ENCODE data around the gene TSSK6.

The TSSK6 gene

DNA sequence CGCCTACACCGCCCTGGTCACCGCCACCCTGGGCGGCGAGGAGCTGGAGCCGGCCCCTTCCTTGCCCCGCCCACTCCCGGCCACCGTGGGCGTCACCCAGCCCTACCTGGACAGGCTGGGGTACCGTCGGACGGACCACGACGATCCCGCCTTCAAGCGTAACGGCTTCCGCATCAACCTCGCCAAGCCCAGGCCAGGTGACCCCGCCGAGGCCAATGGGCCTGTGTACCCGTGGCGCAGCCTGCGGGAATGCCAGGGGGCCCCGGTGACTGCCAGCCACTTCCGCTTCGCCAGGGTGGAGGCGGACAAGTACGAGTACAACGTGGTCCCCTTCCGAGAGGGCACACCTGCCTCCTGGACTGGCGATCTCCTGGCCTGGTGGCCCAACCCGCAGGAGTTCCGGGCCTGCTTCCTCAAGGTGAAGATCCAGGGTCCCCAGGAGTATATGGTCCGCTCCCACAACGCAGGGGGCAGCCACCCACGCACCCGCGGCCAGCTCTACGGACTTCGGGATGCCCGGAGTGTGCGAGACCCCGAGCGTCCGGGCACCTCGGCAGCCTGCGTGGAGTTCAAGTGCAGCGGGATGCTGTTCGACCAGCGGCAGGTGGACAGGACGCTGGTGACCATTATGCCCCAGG is 29.7 kb upstream of the TSSK6 start:
- no peaks in the 10 kb centered on the region for H3K36me3 ChIP-seq (ENCODE audit: control insufficient read depth in 2 of 2, insufficient read depth in 2 of 2, low read length in 2 of 2)
- H3K27ac ChIP-seq (ENCODE audit: low read depth in 2 of 2, low read length in 2 of 2), result no peak overlapping the region
- no peak overlapping the region for H3K4me3 ChIP-seq (ENCODE audit: low read length in 2 of 2)
- no peaks in the 10 kb centered on the region for H3K9me3 ChIP-seq (ENCODE audit: control insufficient read depth in 2 of 2, low read length in 2 of 2)
- H3K27me3 ChIP-seq (ENCODE audit: control insufficient read depth in 2 of 2, insufficient read depth in 2 of 2, low read length in 2 of 2), result peaks cover 8 to 9% of the 10 kb centered on the region in 2 donors
- no peak overlapping the region for H3K9ac ChIP-seq (ENCODE audit: low read depth in 1 of 2, low read length in 2 of 2)
- peaks cover 0 to 7% of the 10 kb centered on the region in 2 donors for H3K4me1 ChIP-seq (ENCODE audit: control insufficient read depth in 2 of 2, insufficient read depth in 2 of 2, low read length in 2 of 2)

DNA sequence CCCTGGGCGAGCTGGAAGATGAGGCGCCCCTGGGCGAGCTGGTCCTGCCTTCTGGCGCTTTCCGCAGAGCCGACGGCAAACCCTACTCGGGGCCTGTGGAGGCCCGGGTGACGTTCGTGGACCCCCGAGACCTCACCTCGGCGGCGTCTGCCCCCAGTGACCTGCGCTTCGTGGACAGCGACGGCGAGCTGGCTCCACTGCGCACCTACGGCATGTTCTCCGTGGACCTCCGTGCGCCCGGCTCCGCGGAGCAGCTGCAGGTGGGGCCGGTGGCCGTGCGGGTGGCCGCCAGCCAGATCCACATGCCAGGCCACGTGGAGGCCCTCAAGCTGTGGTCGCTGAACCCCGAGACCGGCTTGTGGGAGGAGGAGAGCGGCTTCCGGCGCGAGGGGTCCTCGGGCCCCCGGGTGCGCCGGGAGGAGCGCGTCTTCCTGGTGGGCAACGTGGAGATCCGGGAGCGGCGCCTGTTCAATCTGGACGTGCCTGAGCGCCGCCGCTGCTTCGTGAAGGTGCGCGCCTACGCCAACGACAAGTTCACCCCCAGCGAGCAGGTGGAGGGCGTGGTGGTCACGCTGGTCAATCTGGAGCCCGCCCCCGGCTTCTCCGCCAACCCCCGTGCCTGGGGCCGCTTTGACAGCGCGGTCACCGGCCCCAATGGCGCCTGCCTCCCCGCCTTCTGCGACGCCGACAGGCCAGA is 29.1 kb upstream of the TSSK6 start:
- Histone ChIP-seq H3K9me3 (ENCODE audit: control insufficient read depth in 2 of 2, low read length in 2 of 2) (no peaks in the 10 kb centered on the region), H3K27ac (ENCODE audit: low read depth in 2 of 2, low read length in 2 of 2) (no peak overlapping the region), H3K27me3 (ENCODE audit: control insufficient read depth in 2 of 2, insufficient read depth in 2 of 2, low read length in 2 of 2) (peaks cover 8 to 9% of the 10 kb centered on the region in 2 donors), H3K36me3 (ENCODE audit: control insufficient read depth in 2 of 2, insufficient read depth in 2 of 2, low read length in 2 of 2) (no peaks in the 10 kb centered on the region), H3K4me3 (ENCODE audit: low read length in 2 of 2) (no peak overlapping the region), H3K4me1 (ENCODE audit: control insufficient read depth in 2 of 2, insufficient read depth in 2 of 2, low read length in 2 of 2) (peaks cover 0 to 7% of the 10 kb centered on the region in 2 donors), H3K9ac (ENCODE audit: low read depth in 1 of 2, low read length in 2 of 2) (no peak overlapping the region)

- H3K27me3 ChIP-seq (ENCODE audit: control insufficient read depth in 2 of 2, insufficient read depth in 2 of 2, low read length in 2 of 2), result peaks cover 10 to 14% of the 10 kb centered on the region in 2 donors
- peaks cover under 1 to 7% of the 10 kb centered on the region in 2 donors for H3K4me1 ChIP-seq (ENCODE audit: control insufficient read depth in 2 of 2, insufficient read depth in 2 of 2, low read length in 2 of 2)
- H3K36me3 ChIP-seq (ENCODE audit: control insufficient read depth in 2 of 2, insufficient read depth in 2 of 2, low read length in 2 of 2), result no peaks in the 10 kb centered on the region
- H3K9me3 ChIP-seq (ENCODE audit: control insufficient read depth in 2 of 2, low read length in 2 of 2), result no peaks in the 10 kb centered on the region
- H3K27ac ChIP-seq (ENCODE audit: low read depth in 2 of 2, low read length in 2 of 2), result no peak overlapping the region
- no peak overlapping the region for H3K9ac ChIP-seq (ENCODE audit: low read depth in 1 of 2, low read length in 2 of 2)
- no peak overlapping the region for H3K4me3 ChIP-seq (ENCODE audit: low read length in 2 of 2)
Measured at GRCh38 chr19:19543640-19544039, 28.3 kb upstream of the TSSK6 start.

- Histone ChIP-seq H3K27me3 (ENCODE audit: control insufficient read depth in 2 of 2, insufficient read depth in 2 of 2, low read length in 2 of 2) (peaks cover 13 to 19% of the 10 kb centered on the region in 2 donors), H3K9ac (ENCODE audit: low read depth in 1 of 2, low read length in 2 of 2) (no peak overlapping the region)
Measured at GRCh38 chr19:19543101-19543500, 27.8 kb upstream of the TSSK6 start.

DNA sequence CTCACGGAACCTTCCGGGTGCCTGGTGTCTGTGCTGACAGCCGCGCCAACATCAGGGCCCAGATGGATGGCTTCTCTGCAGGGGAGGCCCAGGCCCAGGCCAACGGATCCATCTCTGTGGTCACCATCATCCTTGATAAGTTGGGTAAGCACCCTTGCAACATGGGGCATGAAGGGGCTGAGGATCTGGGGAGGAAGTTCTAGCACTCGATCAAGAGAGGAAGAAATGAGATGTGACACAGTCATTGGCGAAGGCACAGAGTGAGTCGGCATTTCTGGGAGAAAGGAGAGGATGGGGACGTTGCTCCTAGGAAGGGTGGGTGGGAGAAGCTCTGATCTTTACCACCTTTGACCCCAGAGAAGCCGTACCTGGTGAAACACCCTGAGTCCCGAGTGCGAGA is 27.2 kb upstream of the TSSK6 start:
- no peak overlapping the region for H3K4me3 ChIP-seq (ENCODE audit: low read length in 2 of 2)
- H3K9me3 ChIP-seq (ENCODE audit: control insufficient read depth in 2 of 2, low read length in 2 of 2), result no peaks in the 10 kb centered on the region
- H3K27me3 ChIP-seq (ENCODE audit: control insufficient read depth in 2 of 2, insufficient read depth in 2 of 2, low read length in 2 of 2), result peaks cover 13 to 22% of the 10 kb centered on the region in 2 donors
- H3K9ac ChIP-seq (ENCODE audit: low read depth in 1 of 2, low read length in 2 of 2), result no peak overlapping the region
- no peak overlapping the region for H3K27ac ChIP-seq (ENCODE audit: low read depth in 2 of 2, low read length in 2 of 2)
- H3K4me1 ChIP-seq (ENCODE audit: control insufficient read depth in 2 of 2, insufficient read depth in 2 of 2, low read length in 2 of 2), result peaks cover 9 to 12% of the 10 kb centered on the region in 2 donors
- no peaks in the 10 kb centered on the region for H3K36me3 ChIP-seq (ENCODE audit: control insufficient read depth in 2 of 2, insufficient read depth in 2 of 2, low read length in 2 of 2)

More at GRCh38 chr19:19543101-19543500, 27.8 kb upstream of the TSSK6 start:
- no peak overlapping the region for H3K4me3 ChIP-seq (ENCODE audit: low read length in 2 of 2)
- H3K4me1 ChIP-seq (ENCODE audit: control insufficient read depth in 2 of 2, insufficient read depth in 2 of 2, low read length in 2 of 2), result peaks cover 5 to 8% of the 10 kb centered on the region in 2 donors
- H3K9me3 ChIP-seq (ENCODE audit: control insufficient read depth in 2 of 2, low read length in 2 of 2), result no peaks in the 10 kb centered on the region
- H3K36me3 ChIP-seq (ENCODE audit: control insufficient read depth in 2 of 2, insufficient read depth in 2 of 2, low read length in 2 of 2), result no peaks in the 10 kb centered on the region
- H3K27ac ChIP-seq (ENCODE audit: low read depth in 2 of 2, low read length in 2 of 2), result no peak overlapping the region

- Histone ChIP-seq H3K27me3 (ENCODE audit: control insufficient read depth in 2 of 2, insufficient read depth in 2 of 2, low read length in 2 of 2) (peaks cover 13 to 18% of the 10 kb centered on the region in 2 donors), H3K36me3 (ENCODE audit: control insufficient read depth in 2 of 2, insufficient read depth in 2 of 2, low read length in 2 of 2) (no peaks in the 10 kb centered on the region), H3K9ac (ENCODE audit: low read depth in 1 of 2, low read length in 2 of 2) (no peak overlapping the region), H3K4me1 (ENCODE audit: control insufficient read depth in 2 of 2, insufficient read depth in 2 of 2, low read length in 2 of 2) (peaks cover 9 to 12% of the 10 kb centered on the region in 2 donors), H3K27ac (ENCODE audit: low read depth in 2 of 2, low read length in 2 of 2) (no peak overlapping the region), H3K9me3 (ENCODE audit: control insufficient read depth in 2 of 2, low read length in 2 of 2) (no peaks in the 10 kb centered on the region), H3K4me3 (ENCODE audit: low read length in 2 of 2) (no peak overlapping the region)
Measured at GRCh38 chr19:19541616-19542015, 26.3 kb upstream of the TSSK6 start.

GRCh38 chr19:19540715-19541515 is 25.6 kb upstream of the TSSK6 start:
- Histone ChIP-seq H3K4me1 (ENCODE audit: control insufficient read depth in 2 of 2, insufficient read depth in 2 of 2, low read length in 2 of 2) (peaks cover 9 to 12% of the 10 kb centered on the region in 2 donors), H3K9me3 (ENCODE audit: control insufficient read depth in 2 of 2, low read length in 2 of 2) (no peaks in the 10 kb centered on the region), H3K4me3 (ENCODE audit: low read length in 2 of 2) (peak overlapping the region; percentile 16 to 44), H3K36me3 (ENCODE audit: control insufficient read depth in 2 of 2, insufficient read depth in 2 of 2, low read length in 2 of 2) (no peaks in the 10 kb centered on the region), H3K27ac (ENCODE audit: low read depth in 2 of 2, low read length in 2 of 2) (no peak overlapping the region), H3K9ac (ENCODE audit: low read depth in 1 of 2, low read length in 2 of 2) (no peak overlapping the region), H3K27me3 (ENCODE audit: control insufficient read depth in 2 of 2, insufficient read depth in 2 of 2, low read length in 2 of 2) (peaks cover 13 to 18% of the 10 kb centered on the region in 2 donors)

DNA sequence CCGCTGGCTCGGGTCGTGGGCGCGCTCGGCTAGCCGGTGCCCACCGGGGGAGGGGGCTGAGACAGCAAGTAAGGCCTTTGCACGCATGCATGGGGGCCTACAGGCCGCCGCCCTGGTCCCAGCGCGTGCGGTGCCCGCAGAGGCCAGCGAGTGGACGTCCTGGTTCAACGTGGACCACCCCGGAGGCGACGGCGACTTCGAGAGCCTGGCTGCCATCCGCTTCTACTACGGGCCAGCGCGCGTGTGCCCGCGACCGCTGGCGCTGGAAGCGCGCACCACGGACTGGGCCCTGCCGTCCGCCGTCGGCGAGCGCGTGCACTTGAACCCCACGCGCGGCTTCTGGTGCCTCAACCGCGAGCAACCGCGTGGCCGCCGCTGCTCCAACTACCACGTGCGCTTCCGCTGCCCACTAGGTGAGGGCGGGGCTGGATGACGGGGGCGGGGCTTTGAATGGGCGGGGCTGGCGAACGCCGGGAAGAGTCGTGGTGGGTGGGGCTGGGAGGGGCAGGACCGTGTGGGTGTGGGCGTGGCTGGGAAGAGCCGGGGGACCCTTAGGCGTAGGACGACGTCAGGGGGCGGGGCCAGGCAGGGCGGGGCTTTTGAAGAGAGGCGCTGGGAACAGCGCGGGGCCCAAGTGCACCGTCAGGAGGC is 24.8 kb upstream of the TSSK6 start:
- Histone ChIP-seq H3K4me1 (ENCODE audit: control insufficient read depth in 2 of 2, insufficient read depth in 2 of 2, low read length in 2 of 2) (peaks cover 9 to 12% of the 10 kb centered on the region in 2 donors), H3K4me3 (ENCODE audit: low read length in 2 of 2) (peak overlapping the region; percentile 16 to 44), H3K27ac (ENCODE audit: low read depth in 2 of 2, low read length in 2 of 2) (no peak overlapping the region), H3K36me3 (ENCODE audit: control insufficient read depth in 2 of 2, insufficient read depth in 2 of 2, low read length in 2 of 2) (no peaks in the 10 kb centered on the region), H3K9ac (ENCODE audit: low read depth in 1 of 2, low read length in 2 of 2) (no peak overlapping the region), H3K27me3 (ENCODE audit: control insufficient read depth in 2 of 2, insufficient read depth in 2 of 2, low read length in 2 of 2) (peaks cover 13 to 18% of the 10 kb centered on the region in 2 donors), H3K9me3 (ENCODE audit: control insufficient read depth in 2 of 2, low read length in 2 of 2) (no peaks in the 10 kb centered on the region)

- Histone ChIP-seq H3K9me3 (ENCODE audit: control insufficient read depth in 2 of 2, low read length in 2 of 2) (no peaks in the 10 kb centered on the region), H3K9ac (ENCODE audit: low read depth in 1 of 2, low read length in 2 of 2) (no peak overlapping the region), H3K27ac (ENCODE audit: low read depth in 2 of 2, low read length in 2 of 2) (no peak overlapping the region), H3K27me3 (ENCODE audit: control insufficient read depth in 2 of 2, insufficient read depth in 2 of 2, low read length in 2 of 2) (peaks cover 13 to 18% of the 10 kb centered on the region in 2 donors), H3K4me1 (ENCODE audit: control insufficient read depth in 2 of 2, insufficient read depth in 2 of 2, low read length in 2 of 2) (peaks cover 9 to 12% of the 10 kb centered on the region in 2 donors), H3K36me3 (ENCODE audit: control insufficient read depth in 2 of 2, insufficient read depth in 2 of 2, low read length in 2 of 2) (no peaks in the 10 kb centered on the region), H3K4me3 (ENCODE audit: low read length in 2 of 2) (no peak overlapping the region)
Measured at GRCh38 chr19:19539698-19540063, 24.3 kb upstream of the TSSK6 start.
